Body of pancreas (tissue), 4 donors: ENCODE data around the gene HMX1.

Source experiments
- CTCF ChIP-seq, 7 experiments: fragments of 450-650 bp in 4 of 7; fragments of 200-600 bp in 3 of 7; sonication (generic) in 3 of 7; IDR thresholded peaks; one replicate each; pipeline ENCODE4 v1.5.1; 2016 to 2019; ENCODE audit warnings: antibody characterized with exemption in 7 of 7
- POLR2A ChIP-seq, 3 donors: fragments of 450-650 bp; IDR thresholded peaks; one replicate each; pipeline ENCODE4 v1.6.1; 2016; ENCODE audit warnings: antibody characterized with exemption in 3 of 3, mild to moderate bottlenecking in 2 of 3

GRCh38 chr4:8838296-8838960 lies 33.2 kb downstream of the HMX1 start:
- TF ChIP-seq CTCF (IDR thresholded peaks at IDR 0.05) (no peak), POLR2A (IDR thresholded peaks at IDR 0.05) (no peak)
